ENCODE measurements around the gene LDLRAD4.

LDLRAD4 gene

DNA sequence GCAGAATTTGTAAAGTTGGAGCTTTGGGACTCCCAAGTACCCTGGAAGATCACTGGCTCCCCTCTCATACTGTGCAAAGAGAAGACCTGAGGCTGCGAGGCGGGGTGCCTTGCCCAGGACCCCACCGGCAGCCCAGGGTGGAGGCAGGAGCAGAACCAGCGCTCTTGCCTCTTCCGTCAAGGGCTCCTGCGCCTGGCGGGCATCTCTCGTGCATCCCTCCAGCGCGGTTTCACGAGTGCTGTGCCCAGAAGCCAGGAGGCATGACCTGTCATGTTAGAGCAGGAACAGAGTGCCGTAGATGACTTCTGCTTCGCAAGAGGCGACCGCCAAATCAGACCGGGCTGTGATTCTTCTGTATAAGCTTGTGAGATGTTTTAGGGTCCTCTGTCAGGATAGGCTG, 77.3 kb downstream of the LDLRAD4 start:
- Histone ChIP-seq H3K27ac (replicated peaks) (no peak overlapping the region), H3K27me3 (ENCODE audit: insufficient read depth, poor library complexity, severe bottlenecking) (no peaks in the 10 kb centered on the region), H3K4me3 (replicated peaks; ENCODE audit: insufficient read depth, low read length) (no peak overlapping the region)
- DNase-seq (ENCODE audit: low read depth in 1 of 2, low spot score in 1 of 2), result no peak
- no peak for TF ChIP-seq GABPA (IDR thresholded peaks at IDR 0.05; ENCODE audit: low read depth)
- no peak for TF ChIP-seq SPI1 (IDR thresholded peaks at IDR 0.05; ENCODE audit: borderline replicate concordance, low read depth)
- TF ChIP-seq REST (IDR thresholded peaks at IDR 0.05; ENCODE audit: insufficient replicate concordance, low read depth), result no peak
- TF ChIP-seq, protein P1, sequence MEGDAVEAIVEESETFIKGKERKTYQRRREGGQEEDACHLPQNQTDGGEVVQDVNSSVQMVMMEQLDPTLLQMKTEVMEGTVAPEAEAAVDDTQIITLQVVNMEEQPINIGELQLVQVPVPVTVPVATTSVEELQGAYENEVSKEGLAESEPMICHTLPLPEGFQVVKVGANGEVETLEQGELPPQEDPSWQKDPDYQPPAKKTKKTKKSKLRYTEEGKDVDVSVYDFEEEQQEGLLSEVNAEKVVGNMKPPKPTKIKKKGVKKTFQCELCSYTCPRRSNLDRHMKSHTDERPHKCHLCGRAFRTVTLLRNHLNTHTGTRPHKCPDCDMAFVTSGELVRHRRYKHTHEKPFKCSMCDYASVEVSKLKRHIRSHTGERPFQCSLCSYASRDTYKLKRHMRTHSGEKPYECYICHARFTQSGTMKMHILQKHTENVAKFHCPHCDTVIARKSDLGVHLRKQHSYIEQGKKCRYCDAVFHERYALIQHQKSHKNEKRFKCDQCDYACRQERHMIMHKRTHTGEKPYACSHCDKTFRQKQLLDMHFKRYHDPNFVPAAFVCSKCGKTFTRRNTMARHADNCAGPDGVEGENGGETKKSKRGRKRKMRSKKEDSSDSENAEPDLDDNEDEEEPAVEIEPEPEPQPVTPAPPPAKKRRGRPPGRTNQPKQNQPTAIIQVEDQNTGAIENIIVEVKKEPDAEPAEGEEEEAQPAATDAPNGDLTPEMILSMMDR (IDR thresholded peaks at IDR 0.05; ENCODE audit: insufficient read depth, low read length), result no peak
- TF ChIP-seq POLR2AphosphoS5 (IDR thresholded peaks at IDR 0.05; ENCODE audit: low read depth), result no peak

DNA sequence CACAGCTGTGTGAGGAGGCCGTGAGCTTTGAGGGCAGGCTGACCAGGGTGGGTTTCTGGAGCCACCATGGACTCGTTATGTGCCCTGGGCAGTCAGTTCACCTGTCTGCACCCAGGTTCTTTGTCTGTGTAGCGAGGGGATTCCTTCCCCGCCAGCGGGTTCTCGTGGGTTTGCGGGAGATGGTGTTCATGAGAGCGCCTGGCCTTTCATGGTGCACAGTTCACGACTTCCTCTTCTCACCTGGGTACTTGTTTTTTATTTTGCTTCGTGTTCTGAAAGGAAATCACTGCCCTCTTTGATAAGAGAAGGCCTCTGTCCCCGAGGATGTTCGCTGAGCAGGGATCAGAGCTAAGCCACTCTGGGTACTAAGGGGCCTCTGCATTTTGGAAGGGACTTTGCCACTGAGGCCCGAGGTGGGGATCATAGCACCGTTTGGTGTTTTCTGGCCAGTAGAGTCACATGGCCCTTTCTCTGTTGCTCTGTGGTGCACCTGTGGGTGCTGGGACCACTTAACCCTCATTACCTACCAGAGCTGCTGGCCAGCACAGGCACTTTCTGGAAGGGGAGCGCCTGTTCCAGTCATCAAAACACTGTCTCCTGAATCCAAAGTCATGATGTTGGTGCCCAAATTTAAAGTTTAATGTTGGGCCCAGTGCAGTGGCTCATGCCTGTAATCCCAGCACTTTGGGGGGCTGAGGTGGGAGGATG, 78.5 kb downstream of the LDLRAD4 start:
- no peak for DNase-seq (ENCODE audit: low read depth in 1 of 2, low spot score in 1 of 2)
- H3K27ac ChIP-seq (replicated peaks), result no peak overlapping the region
- TF ChIP-seq POLR2AphosphoS5 (IDR thresholded peaks at IDR 0.05; ENCODE audit: low read depth), result no peak
- TF ChIP-seq SPI1 (IDR thresholded peaks at IDR 0.05; ENCODE audit: borderline replicate concordance, low read depth), result no peak
- no peak for TF ChIP-seq REST (IDR thresholded peaks at IDR 0.05; ENCODE audit: insufficient replicate concordance, low read depth)
- no peak for TF ChIP-seq GABPA (IDR thresholded peaks at IDR 0.05; ENCODE audit: low read depth)
- TF ChIP-seq, protein P1 (IDR thresholded peaks at IDR 0.05; ENCODE audit: insufficient read depth, low read length), result no peak
- H3K27me3 ChIP-seq (ENCODE audit: insufficient read depth, poor library complexity, severe bottlenecking), result no peaks in the 10 kb centered on the region
- H3K4me3 ChIP-seq (replicated peaks; ENCODE audit: insufficient read depth, low read length), result no peak overlapping the region

DNA sequence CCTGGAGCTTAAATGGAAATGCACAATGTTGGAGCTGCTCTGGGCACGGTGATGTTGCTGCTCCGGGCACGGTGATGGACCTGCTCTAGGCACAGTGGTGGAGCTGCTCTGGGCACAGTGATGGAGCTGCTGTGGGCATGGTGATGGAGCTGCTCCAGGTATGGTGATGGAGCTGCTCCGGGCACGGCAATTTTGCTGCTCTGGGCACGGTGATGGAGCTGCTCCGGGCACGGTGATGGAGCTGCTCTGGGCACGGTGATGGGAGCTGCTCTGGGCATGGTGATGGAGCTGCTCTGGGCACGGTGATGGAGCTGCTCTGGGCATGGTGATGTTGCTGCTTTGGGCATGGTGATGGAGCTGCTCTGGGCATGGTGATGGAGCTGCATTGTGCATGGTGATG, 79.7 kb downstream of the LDLRAD4 start:
- no peak for TF ChIP-seq SPI1 (IDR thresholded peaks at IDR 0.05; ENCODE audit: borderline replicate concordance, low read depth)
- TF ChIP-seq REST (IDR thresholded peaks at IDR 0.05; ENCODE audit: insufficient replicate concordance, low read depth), result no peak
- H3K27ac ChIP-seq (replicated peaks), result no peak overlapping the region
- H3K4me3 ChIP-seq (replicated peaks; ENCODE audit: insufficient read depth, low read length), result no peak overlapping the region
- H3K27me3 ChIP-seq (ENCODE audit: insufficient read depth, poor library complexity, severe bottlenecking), result peaks cover 2% of the 10 kb centered on the region
- DNase-seq (ENCODE audit: low read depth in 1 of 2, low spot score in 1 of 2), result no peak

All from HL-60 (cell line).